CD4-positive, alpha-beta T cell (primary cell): ENCODE data around the gene CDC20. TPM values are rescaled to one million over a fixed set of nuclear protein-coding genes. Genes with fewer than 3 reads are reported as not detected.

ENCODE experiments used
- ATAC-seq: fragments of 200-7000 bp; cut with Tn5 transposase; one replicate; pipeline ENCODE4 v1.10.0; 2022; ENCODE audit warnings: mild to moderate bottlenecking; ENCODE audit not compliant: poor library complexity
- CTCF ChIA-PET: fragments of 350-600 bp; sonication (Branson Sonifier 250); formaldehyde crosslinking; loops from one replicate; lab custom pipeline; 2021; ENCODE audit warnings: antibody characterized with exemption, inconsistent platforms; lab: Charles Lee
- POLR2A ChIA-PET: fragments of 350-600 bp; sonication (Branson Sonifier 250); formaldehyde crosslinking; loops from one replicate; lab custom pipeline; 2021; ENCODE audit warnings: antibody characterized with exemption, inconsistent platforms; lab: Charles Lee
- DNase-seq, 14 experiments: peaks; one replicate each; pipeline ENCODE4 v3.0.0-alpha.2; 2013 to 2020; ENCODE audit warnings: mixed read lengths in 2 of 14
- H3K27ac ChIP-seq, 2 donors: one replicate each; pipeline versions ENCODE4 v1.5.1 to v1.7.0; 2013; ENCODE audit warnings: low read length in 2 of 2, low read depth in 1 of 2, mild to moderate bottlenecking in 1 of 2
- H3K27me3 ChIP-seq, 2 experiments: 1 replicate in 1 of 2; 2 replicates in 1 of 2; pipeline versions ENCODE4 v1.6.1 to v1.7.0; 2013; ENCODE audit warnings: low read length in 2 of 2, control low read depth in 1 of 2, mild to moderate bottlenecking in 1 of 2, moderate library complexity in 1 of 2; ENCODE audit not compliant: insufficient read depth in 2 of 2, control insufficient read depth in 1 of 2
- H3K36me3 ChIP-seq: one replicate; pipeline ENCODE4 v1.6.1; 2013; ENCODE audit warnings: low read length, control low read depth; ENCODE audit not compliant: insufficient read depth
- H3K4me1 ChIP-seq: one replicate; pipeline ENCODE4 v1.6.1; 2013; ENCODE audit warnings: low read length, control low read depth; ENCODE audit not compliant: insufficient read depth
- H3K4me3 ChIP-seq: one replicate; pipeline ENCODE4 v1.5.1; 2013; ENCODE audit warnings: mild to moderate bottlenecking, low read length, moderate library complexity
- H3K9me3 ChIP-seq, 2 experiments: 1 replicate in 1 of 2; 2 replicates in 1 of 2; pipeline versions ENCODE4 v1.6.1 to v1.7.0; 2013; ENCODE audit warnings: low read length in 2 of 2, mild to moderate bottlenecking in 2 of 2, control low read depth in 1 of 2, moderate library complexity in 1 of 2; ENCODE audit not compliant: control insufficient read depth in 1 of 2, insufficient read depth in 1 of 2
- H3K27ac Mint-ChIP-seq: one replicate; pipeline ENCODE4 v1.8.0; 2020; ENCODE audit warnings: mixed read lengths
- H3K27me3 Mint-ChIP-seq: one replicate; pipeline ENCODE4 v1.8.0; 2021; ENCODE audit warnings: mixed read lengths
- H3K36me3 Mint-ChIP-seq: one replicate; pipeline ENCODE4 v1.8.0; 2021; ENCODE audit warnings: low read depth, mixed read lengths
- H3K4me1 Mint-ChIP-seq: one replicate; pipeline ENCODE4 v1.8.0; 2021; ENCODE audit warnings: low read depth, mixed read lengths
- H3K4me3 Mint-ChIP-seq: one replicate; pipeline ENCODE4 v1.8.0; 2020; ENCODE audit warnings: mild to moderate bottlenecking, mixed read lengths
- H3K9me3 Mint-ChIP-seq: one replicate; pipeline ENCODE4 v1.8.0; 2020; ENCODE audit warnings: mixed read lengths
- intact Hi-C, 2 experiments: fragments of 100-400 bp; cut with DNase I in 1 of 2; cut with micrococcal nuclease in 1 of 2; formaldehyde crosslinking; loops; one replicate each; pipeline versions ENCODE4 v1.15.1 to v1.9.0; 2023 to 2025; cut with DNase I, micrococcal nuclease
- total RNA-seq, 174 experiments: library from RNA in 2 of 174; stranded (reverse) in 2 of 174; gene quantifications; one replicate each; pipeline ENCODE4 v1.2.3 and lab custom pipeline; 2021 to 2026
- TF ChIP-seq, protein P1 (sequence below): fragments of 200-600 bp; IDR thresholded peaks from one replicate; pipeline ENCODE4 v1.8.0; 2022; ENCODE audit warnings: antibody characterized with exemption, mild to moderate bottlenecking

The CDC20 gene
- total RNA-seq, 2 experiments from 2014 or later: 1.1 to 1.8 TPM

DNA sequence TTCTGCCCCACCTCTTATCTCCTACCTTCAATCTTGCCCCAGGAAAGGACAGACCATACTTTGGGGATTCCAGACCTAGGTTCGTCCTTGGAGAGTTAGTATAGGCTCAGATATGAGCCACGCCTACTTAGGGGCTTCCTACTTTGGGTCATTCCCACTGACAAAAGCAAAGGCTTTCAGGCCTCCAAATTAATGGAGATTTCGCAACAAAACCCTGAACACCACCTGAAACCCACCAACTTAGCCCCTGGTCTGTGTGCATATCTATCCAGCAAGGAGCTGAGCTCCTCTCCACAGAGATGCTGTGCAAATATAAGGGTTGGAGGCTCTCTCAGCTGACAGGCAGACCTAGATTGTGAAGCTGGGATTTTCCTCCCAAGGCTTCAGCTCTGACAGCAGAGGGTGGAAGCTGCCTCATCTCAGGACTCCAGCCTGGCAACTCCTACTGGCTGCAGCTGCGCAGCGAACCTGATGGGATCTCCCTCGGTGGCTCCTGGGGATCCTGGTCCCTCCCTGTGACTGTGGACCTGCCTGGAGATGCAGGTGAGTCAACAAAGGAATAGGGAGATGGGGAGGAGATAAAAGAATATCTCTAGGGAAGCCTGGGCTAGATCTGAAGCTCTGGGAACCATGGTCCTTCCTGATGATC lies 19.1 kb upstream of the CDC20 start:
- TF ChIP-seq, protein P1, sequence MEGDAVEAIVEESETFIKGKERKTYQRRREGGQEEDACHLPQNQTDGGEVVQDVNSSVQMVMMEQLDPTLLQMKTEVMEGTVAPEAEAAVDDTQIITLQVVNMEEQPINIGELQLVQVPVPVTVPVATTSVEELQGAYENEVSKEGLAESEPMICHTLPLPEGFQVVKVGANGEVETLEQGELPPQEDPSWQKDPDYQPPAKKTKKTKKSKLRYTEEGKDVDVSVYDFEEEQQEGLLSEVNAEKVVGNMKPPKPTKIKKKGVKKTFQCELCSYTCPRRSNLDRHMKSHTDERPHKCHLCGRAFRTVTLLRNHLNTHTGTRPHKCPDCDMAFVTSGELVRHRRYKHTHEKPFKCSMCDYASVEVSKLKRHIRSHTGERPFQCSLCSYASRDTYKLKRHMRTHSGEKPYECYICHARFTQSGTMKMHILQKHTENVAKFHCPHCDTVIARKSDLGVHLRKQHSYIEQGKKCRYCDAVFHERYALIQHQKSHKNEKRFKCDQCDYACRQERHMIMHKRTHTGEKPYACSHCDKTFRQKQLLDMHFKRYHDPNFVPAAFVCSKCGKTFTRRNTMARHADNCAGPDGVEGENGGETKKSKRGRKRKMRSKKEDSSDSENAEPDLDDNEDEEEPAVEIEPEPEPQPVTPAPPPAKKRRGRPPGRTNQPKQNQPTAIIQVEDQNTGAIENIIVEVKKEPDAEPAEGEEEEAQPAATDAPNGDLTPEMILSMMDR: no peak
- CTCF ChIA-PET: no interaction called here

GRCh38 chr1:43340559-43340958 lies 18.2 kb upstream of the CDC20 start:
- Mint-ChIP-seq H3K27ac (no peak overlapping the region), H3K9me3 (no peaks in the 10 kb centered on the region), H3K4me1 (no peaks in the 10 kb centered on the region), H3K27me3 (no peaks in the 10 kb centered on the region), H3K36me3 (no peaks in the 10 kb centered on the region), H3K4me3 (no peak overlapping the region)
- POLR2A ChIA-PET: no interaction called here
- no peak overlapping the region for H3K27ac ChIP-seq
- H3K27me3 ChIP-seq: no peaks in the 10 kb centered on the region
- TF ChIP-seq, protein P1: no peak
- no peaks in the 10 kb centered on the region for H3K4me1 ChIP-seq
- DNase-seq: no peak
- intact Hi-C loops: no loop called here
- no peak for ATAC-seq
- CTCF ChIA-PET: interaction anchor here (0.6 kb wide), 1 partner anchor 141 kb away, joined by 3 read pairs; no protein-coding TSS in a partner anchor
- H3K36me3 ChIP-seq: no peaks in the 10 kb centered on the region
- no peak overlapping the region for H3K4me3 ChIP-seq
- H3K9me3 ChIP-seq: no peaks in the 10 kb centered on the region

More for the DNA sequence above, 19.1 kb upstream of the CDC20 start:
- Mint-ChIP-seq H3K9me3 (no peaks in the 10 kb centered on the region), H3K4me1 (no peaks in the 10 kb centered on the region), H3K4me3 (no peak overlapping the region), H3K36me3 (no peaks in the 10 kb centered on the region), H3K27ac (no peak overlapping the region), H3K27me3 (no peaks in the 10 kb centered on the region)
- H3K27ac ChIP-seq: no peak overlapping the region
- no peaks in the 10 kb centered on the region for H3K27me3 ChIP-seq
- DNase-seq (no peak), ATAC-seq (no peak)
- intact Hi-C loops: no loop called here
- H3K4me3 ChIP-seq: no peak overlapping the region
- H3K36me3 ChIP-seq: no peaks in the 10 kb centered on the region
- H3K9me3 ChIP-seq: no peaks in the 10 kb centered on the region
- POLR2A ChIA-PET: no interaction called here
- no peaks in the 10 kb centered on the region for H3K4me1 ChIP-seq

DNA sequence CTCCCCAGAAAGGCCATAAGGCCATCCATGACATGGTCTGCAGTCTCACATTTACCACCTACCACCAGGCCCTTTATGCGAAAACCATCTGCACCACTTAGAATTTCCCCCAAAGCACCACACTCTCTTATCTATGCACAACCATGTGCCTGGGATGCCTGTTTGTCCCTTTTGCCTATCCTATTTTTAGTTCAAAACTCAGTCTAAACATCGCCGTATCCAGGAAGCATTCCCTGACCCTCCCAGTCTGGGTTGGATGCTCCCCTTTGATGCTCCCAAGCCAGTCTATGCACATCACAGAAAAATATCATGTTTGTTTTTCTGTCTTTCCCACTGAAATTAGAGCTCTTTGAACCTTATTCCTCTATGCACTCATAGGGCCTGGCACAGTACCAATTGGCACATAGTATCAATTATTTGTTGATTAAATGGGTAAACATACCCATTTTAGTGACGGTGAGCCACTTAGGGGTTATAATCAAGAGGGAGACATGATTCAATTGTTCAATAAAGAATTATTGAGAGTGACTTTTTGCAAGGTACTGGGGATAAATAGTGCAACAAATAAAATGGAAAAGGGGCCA lies 14.4 kb upstream of the CDC20 start:
- intact Hi-C loops: no loop called here
- peaks cover 3% of the 10 kb centered on the region for H3K4me1 ChIP-seq
- peaks cover 7% of the 10 kb centered on the region for H3K4me1 Mint-ChIP-seq
- no peak overlapping the region for H3K4me3 ChIP-seq
- no peaks in the 10 kb centered on the region for H3K9me3 ChIP-seq
- H3K27me3 Mint-ChIP-seq: no peaks in the 10 kb centered on the region
- H3K36me3 Mint-ChIP-seq: no peaks in the 10 kb centered on the region
- POLR2A ChIA-PET: no interaction called here
- H3K9me3 Mint-ChIP-seq: no peaks in the 10 kb centered on the region
- H3K27ac Mint-ChIP-seq: no peak overlapping the region
- H3K4me3 Mint-ChIP-seq: no peak overlapping the region
- no peak for DNase-seq
- ATAC-seq: no peak
- no peak overlapping the region for H3K27ac ChIP-seq
- H3K27me3 ChIP-seq: no peaks in the 10 kb centered on the region
- no peaks in the 10 kb centered on the region for H3K36me3 ChIP-seq
- CTCF ChIA-PET: no interaction called here
- TF ChIP-seq, protein P1: no peak
